HG02981 (cell line): ENCODE measurements around the gene LRP8.
"Not testable (repeated sequence)": the region's sequence is repeated elsewhere in the genome, so short reads cannot be mapped to it uniquely, and the experiment has no call there.

ENCODE experiments used
- ATAC-seq: cut with Tn5 transposase; IDR thresholded peaks from one replicate; pipeline ENCODE4 v1.9.1; 2021; ENCODE audit warnings: mild to moderate bottlenecking, moderate library complexity; ENCODE audit not compliant: unreplicated experiment

Gene LRP8

DNA sequence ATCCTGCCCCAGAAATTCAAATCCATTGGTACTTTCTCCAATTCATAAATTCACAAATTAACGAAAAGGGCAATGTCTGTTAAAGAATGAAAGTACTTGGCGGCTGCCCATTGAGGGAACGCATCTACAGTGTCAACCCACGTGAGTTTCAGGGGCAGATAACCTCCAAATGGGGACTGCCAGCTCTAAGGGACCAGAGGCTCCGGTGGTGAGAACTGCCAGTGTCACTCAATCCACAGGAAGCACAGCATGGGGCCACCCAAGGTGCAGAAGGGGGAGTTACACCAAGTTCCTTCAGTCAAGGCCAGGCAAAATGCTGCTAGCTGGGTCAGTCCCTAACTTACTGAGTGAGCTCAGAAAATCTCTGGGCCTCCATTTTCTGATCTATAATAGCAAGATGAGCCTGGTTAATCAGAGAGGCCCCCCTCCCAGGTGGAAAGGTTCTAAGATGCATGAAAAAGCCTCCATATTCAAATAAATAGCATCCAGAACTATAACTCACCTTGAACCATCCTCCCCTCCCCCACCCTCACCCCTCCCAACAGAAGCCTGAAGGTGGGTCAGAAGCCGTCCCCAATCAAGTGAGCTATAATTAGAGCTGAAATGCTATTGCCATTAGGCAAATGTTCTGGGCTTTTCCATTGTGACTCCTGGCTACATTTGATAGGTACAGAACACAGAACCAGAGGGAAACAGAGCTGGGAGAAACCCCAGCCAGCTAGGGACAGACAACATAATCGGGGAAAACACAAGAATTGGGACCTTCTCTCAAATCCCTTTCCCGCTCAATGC is 41.7 kb downstream of the LRP8 start:
- no peak for ATAC-seq

- no peak for ATAC-seq
These were observed 42.3 kb downstream of the LRP8 start for GRCh38 chr1:53285546-53285945.

- no peak for ATAC-seq
These were observed 43.4 kb downstream of the LRP8 start for GRCh38 chr1:53284224-53285020.

- not testable (repeated sequence) for ATAC-seq
These were observed 44.7 kb downstream of the LRP8 start for GRCh38 chr1:53283156-53283555.

GRCh38 chr1:53281133-53281532 is 46.7 kb downstream of the LRP8 start:
- no peak for ATAC-seq

DNA sequence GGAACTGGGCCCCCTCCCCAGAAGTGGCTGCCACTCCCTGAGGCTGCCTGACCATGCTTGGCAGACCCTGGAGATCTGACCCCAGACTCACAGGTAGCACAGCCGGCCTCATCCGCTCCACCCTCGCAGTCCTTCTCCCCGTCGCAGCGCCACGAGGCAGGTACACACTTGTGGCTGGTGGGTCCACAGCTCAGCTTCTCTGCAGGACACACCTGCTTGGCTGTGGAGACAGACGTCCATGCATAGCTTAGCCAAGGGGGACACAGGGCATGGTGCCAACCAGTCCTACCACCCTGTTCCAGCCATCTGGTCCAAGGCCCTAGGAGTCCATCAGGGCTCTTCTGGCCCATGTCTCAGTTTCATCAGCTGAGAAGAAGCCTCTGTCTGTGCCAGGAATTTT is 47.4 kb downstream of the LRP8 start:
- no peak for ATAC-seq

- ATAC-seq, result no peak
These were observed 48.3 kb downstream of the LRP8 start for GRCh38 chr1:53279296-53280200.

- no peak for ATAC-seq
These were observed 49.6 kb downstream of the LRP8 start for GRCh38 chr1:53278298-53278725.

DNA sequence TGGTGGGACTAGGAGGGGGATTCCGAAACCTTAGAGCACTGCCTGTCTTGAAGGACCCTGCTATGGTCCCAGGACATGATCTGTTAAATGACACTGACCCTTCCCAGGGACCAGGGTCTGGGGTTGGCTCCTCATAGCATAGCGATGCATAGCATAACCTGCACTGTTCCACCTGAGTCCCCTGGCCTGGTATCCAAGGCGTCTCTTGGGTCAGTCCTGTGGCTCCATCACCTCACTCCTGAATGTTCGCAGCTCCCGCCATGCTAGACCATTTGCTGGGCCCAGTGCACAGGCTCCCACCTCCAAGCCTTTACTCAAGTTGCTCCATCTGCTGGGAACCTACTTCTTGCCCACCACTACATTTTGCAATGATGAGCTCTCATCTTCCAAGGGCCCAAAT is 50.5 kb downstream of the LRP8 start:
- no peak for ATAC-seq

DNA sequence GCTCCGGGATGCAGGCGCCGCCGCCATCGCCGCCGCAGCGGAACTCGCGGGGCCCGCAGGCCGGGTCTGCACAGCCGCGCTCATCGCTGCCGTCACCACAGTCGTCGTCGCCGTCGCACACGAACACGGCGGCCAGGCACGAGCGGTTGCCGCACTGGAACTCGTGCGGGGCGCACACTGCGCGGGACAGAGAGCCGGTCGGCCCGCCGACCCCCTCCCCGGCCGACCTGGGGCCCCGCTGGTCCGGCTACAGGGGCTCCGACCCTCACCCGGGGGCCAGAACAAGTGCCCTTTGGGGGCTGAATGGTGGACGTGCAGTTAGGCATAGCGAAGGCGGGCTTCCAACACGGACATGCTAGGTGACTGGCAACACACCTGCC is 51.0 kb downstream of the LRP8 start:
- no peak for ATAC-seq

GRCh38 chr1:53276153-53276901 is 51.5 kb downstream of the LRP8 start:
- no peak for ATAC-seq

DNA sequence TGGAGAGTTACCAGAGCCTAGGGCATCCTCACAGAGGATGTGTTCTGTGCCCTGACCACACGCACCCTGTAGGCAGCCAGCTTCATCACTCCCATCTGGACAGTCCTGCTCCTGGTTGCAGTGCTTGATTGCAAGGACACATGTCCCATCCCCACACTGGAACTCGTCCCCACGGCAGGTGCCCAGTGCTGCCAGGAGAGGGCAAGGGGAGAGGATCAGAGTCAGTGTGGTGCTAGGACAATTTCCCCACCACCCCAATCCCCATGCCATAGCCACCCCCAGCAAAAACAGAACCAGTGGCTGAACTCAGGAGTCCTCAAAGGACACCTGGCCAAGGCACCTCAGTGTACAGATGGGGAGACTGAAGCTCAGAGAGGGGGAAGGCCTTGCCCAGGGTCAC is 52.3 kb downstream of the LRP8 start:
- ATAC-seq, result no peak

DNA sequence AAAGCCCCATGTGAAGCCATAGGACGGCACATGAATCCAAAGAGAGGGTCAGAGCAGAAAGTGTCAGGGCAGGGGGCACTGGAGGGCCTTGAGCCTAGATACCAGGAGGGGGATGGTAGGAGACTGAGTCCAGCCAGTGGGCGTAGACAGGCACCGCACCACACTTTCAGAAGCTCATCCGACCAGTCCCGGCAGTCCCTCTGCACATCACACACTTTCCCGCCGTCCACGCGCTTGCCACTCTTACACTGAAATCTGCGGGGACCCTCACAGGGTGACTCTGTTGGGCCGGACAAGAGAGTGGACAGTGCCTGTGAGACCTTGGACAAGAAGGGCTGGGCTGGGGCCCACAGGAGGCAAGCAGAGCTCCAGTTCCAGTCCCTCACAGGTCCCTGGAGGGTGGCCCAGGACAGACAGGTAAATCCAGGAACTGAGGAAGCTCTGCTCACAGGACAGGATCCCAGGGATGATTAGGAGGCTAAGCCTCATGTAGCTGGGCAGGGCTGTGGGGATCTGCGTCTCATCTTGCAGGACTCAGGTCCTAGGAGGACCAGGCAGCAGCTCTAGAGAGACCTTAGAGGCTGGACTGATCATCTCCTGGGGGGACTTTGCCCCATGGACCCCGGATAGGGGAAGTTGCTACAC is 53.2 kb downstream of the LRP8 start:
- ATAC-seq, result no peak

- no peak for ATAC-seq
These were observed 53.8 kb downstream of the LRP8 start for GRCh38 chr1:53274026-53274425.

GRCh38 chr1:53273526-53273925 is 54.3 kb downstream of the LRP8 start:
- no peak for ATAC-seq

GRCh38 chr1:53272349-53272748 is 55.5 kb downstream of the LRP8 start:
- ATAC-seq, result no peak

- no peak for ATAC-seq
These were observed 56.3 kb downstream of the LRP8 start for GRCh38 chr1:53271446-53272090.

DNA sequence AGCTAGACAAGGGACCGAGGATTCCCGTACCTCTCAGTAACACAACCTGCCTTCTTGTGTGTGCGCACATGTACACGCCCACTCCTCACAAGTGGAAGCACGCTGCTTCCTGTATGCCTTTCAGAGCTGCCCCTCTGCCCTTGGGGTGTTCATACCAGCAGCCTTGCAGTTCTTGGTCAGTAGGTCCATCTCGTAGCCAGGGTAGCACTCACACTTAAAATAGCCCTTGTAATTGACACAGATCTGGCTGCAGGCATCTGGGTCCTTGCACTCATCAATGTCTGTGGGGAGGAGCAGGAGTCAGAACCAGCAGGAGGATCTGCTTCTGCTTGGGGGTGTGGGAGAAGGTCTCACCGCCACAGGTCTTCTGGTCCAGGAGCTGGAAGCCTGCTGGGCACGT is 57.0 kb downstream of the LRP8 start:
- ATAC-seq, result no peak

GRCh38 chr1:53270107-53270506 is 57.8 kb downstream of the LRP8 start:
- ATAC-seq, result no peak

DNA sequence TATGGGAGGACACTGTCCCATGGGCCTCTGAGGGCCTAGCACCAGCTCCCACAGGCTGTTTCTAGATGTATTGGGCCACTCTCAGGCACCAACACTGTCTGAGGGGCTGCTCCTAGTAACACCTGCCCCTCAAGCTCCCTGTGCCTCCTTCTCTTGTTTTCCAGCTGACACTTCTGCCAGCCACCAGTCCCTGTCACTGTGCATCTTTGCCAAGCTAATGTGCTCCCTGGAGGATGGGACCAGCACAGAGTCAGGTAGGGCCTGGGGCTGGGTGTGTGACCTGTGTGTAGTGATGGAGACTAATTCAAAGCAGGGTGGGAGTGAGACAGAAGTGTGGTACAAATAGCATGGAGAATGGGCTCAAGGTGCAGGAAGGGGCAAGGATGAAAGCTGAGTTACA is 60.1 kb downstream of the LRP8 start:
- ATAC-seq, result no peak
